DND-41 (cell line): ENCODE measurements around the gene PLXNA4.

Experiments used
- ATAC-seq: fragments of 200-7000 bp; cut with Tn5 transposase; 3 replicates; pipeline ENCODE4 v1.9.1; 2021; ENCODE audit warnings: low read depth; ENCODE audit not compliant: insufficient read depth
- DNase-seq: peaks from one replicate; pipeline ENCODE4 v3.0.0-alpha.2; 2020
- H2AFZ ChIP-seq: 2 replicates; pipeline ENCODE4 v1.6.0; 2012; ENCODE audit warnings: low read depth, low read length
- H3K27ac ChIP-seq: 2 replicates; pipeline ENCODE4 v1.5.1; 2012; ENCODE audit warnings: low read length, inconsistent platforms
- H3K27me3 ChIP-seq: fragments of 200-600 bp; sonication (generic); 2 replicates; pipeline ENCODE4 v1.6.0; 2012; ENCODE audit warnings: low read length, mild to moderate bottlenecking, inconsistent platforms; ENCODE audit not compliant: insufficient read depth, poor library complexity
- H3K36me3 ChIP-seq: 2 replicates; pipeline ENCODE4 v1.5.1; 2012; ENCODE audit warnings: low read length, inconsistent platforms; ENCODE audit not compliant: insufficient read depth
- H3K4me1 ChIP-seq: 2 replicates; pipeline ENCODE4 v1.5.1; 2012; ENCODE audit warnings: mild to moderate bottlenecking, low read length; ENCODE audit not compliant: insufficient read depth
- H3K4me2 ChIP-seq: 2 replicates; pipeline ENCODE4 v1.6.0; 2012; ENCODE audit warnings: mild to moderate bottlenecking, moderate library complexity, low read length, inconsistent platforms; ENCODE audit not compliant: insufficient read depth
- H3K4me3 ChIP-seq, 2 experiments: fragments of 200-600 bp in 1 of 2; shearing (Covaris generic) in 1 of 2; 2 replicates each; pipeline ENCODE4 v1.5.1; 2012 to 2016; ENCODE audit warnings: inconsistent platforms in 2 of 2, low read length in 2 of 2, mild to moderate bottlenecking in 2 of 2, low read depth in 1 of 2, moderate library complexity in 1 of 2
- H3K79me2 ChIP-seq: 2 replicates; pipeline ENCODE4 v1.6.0; 2012; ENCODE audit warnings: low read length, inconsistent platforms; ENCODE audit not compliant: insufficient read depth
- H3K9ac ChIP-seq: 2 replicates; pipeline ENCODE4 v1.6.0; 2012; ENCODE audit warnings: low read depth, mild to moderate bottlenecking, inconsistent platforms, low read length, moderate library complexity
- H3K9me3 ChIP-seq: 2 replicates; pipeline ENCODE4 v1.5.1; 2012; ENCODE audit warnings: low read length, moderate library complexity, mild to moderate bottlenecking, inconsistent platforms; ENCODE audit not compliant: insufficient read depth, severe bottlenecking
- H4K20me1 ChIP-seq: 2 replicates; pipeline ENCODE4 v1.6.0; 2012; ENCODE audit warnings: low read length; ENCODE audit not compliant: insufficient read depth
- CTCF ChIP-seq: IDR thresholded peaks from 2 replicates; pipeline ENCODE4 v1.5.1; 2012; ENCODE audit warnings: borderline replicate concordance, low read length, moderate library complexity, mild to moderate bottlenecking; ENCODE audit not compliant: poor library complexity, severe bottlenecking; ENCODE audit errors: extremely low read depth
- EZH2 ChIP-seq: IDR thresholded peaks from 3 replicates; pipeline ENCODE4 v1.6.1; 2012; ENCODE audit warnings: borderline replicate concordance, low read depth, mild to moderate bottlenecking, moderate library complexity, low read length, inconsistent platforms; ENCODE audit not compliant: severe bottlenecking

Gene PLXNA4

GRCh38 chr7:132511921-132512320 lies 64.3 kb downstream of the PLXNA4 start:
- no peaks in the 10 kb centered on the region for H3K36me3 ChIP-seq
- TF ChIP-seq CTCF (no peak), EZH2 (no peak)
- DNase-seq: no peak
- no peaks in the 10 kb centered on the region for H4K20me1 ChIP-seq
- no peaks in the 10 kb centered on the region for H3K79me2 ChIP-seq
- no peak overlapping the region for H3K4me2 ChIP-seq
- no peak for ATAC-seq
- H3K9ac ChIP-seq: no peak overlapping the region
- no peaks in the 10 kb centered on the region for H3K9me3 ChIP-seq
- no peak overlapping the region for H3K27ac ChIP-seq
- no peak overlapping the region for H2AFZ ChIP-seq
- H3K4me1 ChIP-seq: no peaks in the 10 kb centered on the region
- H3K27me3 ChIP-seq: peaks cover 8% of the 10 kb centered on the region
- no peak overlapping the region for H3K4me3 ChIP-seq

GRCh38 chr7:132511387-132511786 lies 64.9 kb downstream of the PLXNA4 start:
- H3K4me2 ChIP-seq: no peak overlapping the region
- H2AFZ ChIP-seq: no peak overlapping the region
- DNase-seq (no peak), ATAC-seq (no peak)
- no peaks in the 10 kb centered on the region for H4K20me1 ChIP-seq
- H3K4me1 ChIP-seq: no peaks in the 10 kb centered on the region
- no peak overlapping the region for H3K9ac ChIP-seq
- no peaks in the 10 kb centered on the region for H3K79me2 ChIP-seq
- H3K27ac ChIP-seq: no peak overlapping the region
- TF ChIP-seq EZH2: no peak
- TF ChIP-seq CTCF: no peak
- H3K27me3 ChIP-seq: peaks cover 8% of the 10 kb centered on the region
- no peaks in the 10 kb centered on the region for H3K9me3 ChIP-seq
- no peak overlapping the region for H3K4me3 ChIP-seq
- no peaks in the 10 kb centered on the region for H3K36me3 ChIP-seq

- no peak for DNase-seq
- peak; percentile 42; the same call in 1 of the 3 replicates for ATAC-seq
- no peak for TF ChIP-seq CTCF
- no peak for TF ChIP-seq EZH2
- Histone ChIP-seq H3K79me2 (no peaks in the 10 kb centered on the region), H3K4me1 (no peaks in the 10 kb centered on the region), H2AFZ (no peak overlapping the region), H3K9me3 (no peaks in the 10 kb centered on the region), H3K27ac (no peak overlapping the region), H3K27me3 (peaks cover 8% of the 10 kb centered on the region), H3K36me3 (no peaks in the 10 kb centered on the region), H3K4me2 (no peak overlapping the region), H3K4me3 (no peak overlapping the region), H3K9ac (no peak overlapping the region), H4K20me1 (no peaks in the 10 kb centered on the region)
Observed at GRCh38 chr7:132509643-132510042, 66.6 kb downstream of the PLXNA4 start.

GRCh38 chr7:132508724-132509353 lies 67.4 kb downstream of the PLXNA4 start:
- no peaks in the 10 kb centered on the region for H4K20me1 ChIP-seq
- no peak for TF ChIP-seq EZH2
- TF ChIP-seq CTCF: no peak
- ATAC-seq: no peak

More at GRCh38 chr7:132508724-132509353, 67.4 kb downstream of the PLXNA4 start:
- Histone ChIP-seq H3K79me2 (no peaks in the 10 kb centered on the region), H3K9me3 (no peaks in the 10 kb centered on the region), H3K36me3 (no peaks in the 10 kb centered on the region), H3K4me1 (no peaks in the 10 kb centered on the region), H2AFZ (no peak overlapping the region), H3K27me3 (peaks cover 8% of the 10 kb centered on the region), H3K9ac (no peak overlapping the region), H3K4me2 (no peak overlapping the region), H3K27ac (no peak overlapping the region), H3K4me3 (no peak overlapping the region)
- no peak for DNase-seq
